ENCODE results near the gene FDX2. TPM values are rescaled to one million over a fixed set of nuclear protein-coding genes. Genes with fewer than 3 reads are reported as not detected.

FDX2 gene
- total RNA-seq, 1 experiment from 2014 or later = 26.2 TPM

GRCh38 chr19:10317857-10318462, 2.1 kb upstream of the FDX2 start:
- DNase-seq (ENCODE audit: low spot score) (no peak), ATAC-seq (no peak)
- Mint-ChIP-seq H3K4me3 (no peak overlapping the region), H3K36me3 (peaks cover 16% of the 10 kb centered on the region), H3K27ac (no peak overlapping the region), H3K9me3 (no peaks in the 10 kb centered on the region), H3K4me1 (peaks cover 13% of the 10 kb centered on the region), H3K27me3 (ENCODE audit: low read depth) (no peaks in the 10 kb centered on the region)
- ChIA-PET POLR2A (interaction anchor here (0.6 kb wide), 1 partner anchor 341 kb away, joined by 4 read pairs; no protein-coding TSS in a partner anchor), CTCF (interaction anchor here (0.9 to 1.7 kb wide), 3 partner anchors 29 to 71 kb away, joined by 3 to 5 read pairs (median 4); partner anchors contain the start of gene ICAM5)
- TF ChIP-seq ZNF317 (CRISPR knock-in tag; IDR thresholded peaks at IDR 0.05; ENCODE audit: borderline replicate concordance, low read depth) = no peak

- Mint-ChIP-seq H3K27ac (no peak overlapping the region), H3K27me3 (ENCODE audit: low read depth) (no peaks in the 10 kb centered on the region), H3K9me3 (no peaks in the 10 kb centered on the region), H3K36me3 (peaks cover 16% of the 10 kb centered on the region), H3K4me1 (peaks cover 13% of the 10 kb centered on the region), H3K4me3 (no peak overlapping the region)
- ATAC-seq = no peak
- CTCF ChIA-PET = interaction anchor here (0.7 to 2.8 kb wide), 7 partner anchors 10 to 72 kb away, joined by 3 to 11 read pairs (median 4); partner anchors contain the start of genes ICAM5 and TYK2
- no peak for TF ChIP-seq HMGA2 (CRISPR knock-in tag; IDR thresholded peaks at IDR 0.05)
- no peak for TF ChIP-seq TEAD4 (CRISPR knock-in tag; IDR thresholded peaks at IDR 0.05)
- no peak for TF ChIP-seq ZNF219 (CRISPR knock-in tag; IDR thresholded peaks at IDR 0.05; ENCODE audit: borderline replicate concordance)
- no peak for TF ChIP-seq ATF3 (CRISPR knock-in tag; conservative IDR thresholded peaks at IDR 0.05)
- TF ChIP-seq PREB (CRISPR knock-in tag; IDR thresholded peaks at IDR 0.05; ENCODE audit: borderline replicate concordance) = no peak
- no peak for TF ChIP-seq ZBTB43 (CRISPR knock-in tag; IDR thresholded peaks at IDR 0.05)
- no peak for TF ChIP-seq ATF6 (CRISPR knock-in tag; IDR thresholded peaks at IDR 0.05)
- TF ChIP-seq FOXJ3 (CRISPR knock-in tag; IDR thresholded peaks at IDR 0.05; ENCODE audit: borderline replicate concordance) = no peak
- no peak for TF ChIP-seq STAT6 (CRISPR knock-in tag; conservative IDR thresholded peaks at IDR 0.05; ENCODE audit: low read depth)
- no peak for TF ChIP-seq FOXP1 (CRISPR knock-in tag; IDR thresholded peaks at IDR 0.05; ENCODE audit: borderline replicate concordance)
- TF ChIP-seq CDX4 (CRISPR knock-in tag; IDR thresholded peaks at IDR 0.05; ENCODE audit: borderline replicate concordance) = no peak
- TF ChIP-seq ZNF232 (CRISPR knock-in tag; IDR thresholded peaks at IDR 0.05) = no peak
- POLR2A ChIA-PET = interaction anchor here (1.1 to 1.2 kb wide), 3 partner anchors 25 to 63 kb away, joined by 3 to 5 read pairs (median 4); partner anchors contain the start of gene TYK2
- no peak for DNase-seq (ENCODE audit: low spot score)
These were observed 1.4 kb upstream of the FDX2 start for GRCh38 chr19:10317045-10317856.

Measured in WTC11 (cell line).